ENCODE data around the gene SDS. TPM values are rescaled to one million over a fixed set of nuclear protein-coding genes. Genes with fewer than 3 reads are reported as not detected.

SDS gene
- polyA plus RNA-seq, 3 donors: 0.22 TPM; not detected in 2

- DNase-seq (ENCODE audit: low read depth in 3 of 3, low spot score in 2 of 3): no peak
Observed at GRCh38 chr12:113385282-113385882, 18.3 kb downstream of the SDS start.

GRCh38 chr12:113384778-113385177, 18.9 kb downstream of the SDS start:
- DNase-seq (ENCODE audit: low read depth in 3 of 3, low spot score in 2 of 3): no peak

DNA sequence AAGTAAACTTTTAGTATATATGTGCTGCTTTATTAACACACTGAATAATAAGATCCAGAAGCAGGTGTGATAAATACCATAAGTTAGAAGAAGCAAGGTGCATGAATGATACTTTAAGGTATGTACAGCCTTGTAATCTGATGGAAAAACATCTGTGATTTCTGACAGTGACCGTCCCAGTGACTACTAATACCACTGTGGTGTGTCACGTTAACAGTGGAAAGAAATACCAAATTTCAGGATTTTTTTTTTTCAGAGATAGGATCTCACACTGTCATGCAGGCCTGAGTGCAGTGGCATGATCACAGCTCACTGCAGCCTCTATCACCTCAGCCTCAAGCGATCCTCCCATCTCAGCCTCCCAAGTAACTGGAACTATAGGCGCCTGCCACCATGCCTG, 21.5 kb downstream of the SDS start:
- no peak for DNase-seq (ENCODE audit: low read depth in 3 of 3, low spot score in 2 of 3)

GRCh38 chr12:113381220-113381619, 22.5 kb downstream of the SDS start:
- DNase-seq (ENCODE audit: low read depth in 3 of 3, low spot score in 2 of 3): no peak

- DNase-seq (ENCODE audit: low read depth in 3 of 3, low spot score in 2 of 3): no peak
Observed at GRCh38 chr12:113378291-113378690, 25.4 kb downstream of the SDS start.

DNA sequence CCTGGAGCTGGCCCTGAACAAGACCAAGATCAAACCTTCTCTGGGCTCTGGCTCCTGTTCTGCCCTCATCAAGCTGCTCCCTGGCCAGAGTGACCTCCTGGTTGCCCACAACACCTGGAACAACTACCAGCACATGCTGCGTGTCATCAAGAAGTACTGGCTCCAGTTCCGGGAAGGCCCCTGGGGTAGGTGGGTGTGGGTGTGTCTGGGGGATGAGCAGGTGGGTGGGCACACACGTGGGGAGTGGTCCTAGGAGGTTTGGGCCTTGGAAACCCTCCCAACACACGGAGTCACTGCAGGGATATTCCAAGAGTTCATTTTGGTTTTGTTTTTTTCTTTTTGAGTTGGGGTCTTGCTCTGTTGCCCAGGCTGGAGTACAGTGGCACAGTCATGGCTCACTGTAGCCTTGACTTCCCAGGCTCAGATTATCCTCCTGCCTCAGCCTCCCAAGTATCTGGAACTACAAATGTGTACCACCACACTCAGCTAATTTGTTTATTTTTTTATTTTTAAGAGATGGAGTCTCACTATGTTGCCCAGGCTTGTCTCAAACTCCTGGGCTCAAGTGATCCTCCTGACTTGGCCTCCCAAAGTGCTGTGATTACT, 28.8 kb downstream of the SDS start:
- no peak for DNase-seq (ENCODE audit: low read depth in 3 of 3, low spot score in 2 of 3)

GRCh38 chr12:113373969-113374368, 29.7 kb downstream of the SDS start:
- no peak for DNase-seq (ENCODE audit: low read depth in 3 of 3, low spot score in 2 of 3)

DNA sequence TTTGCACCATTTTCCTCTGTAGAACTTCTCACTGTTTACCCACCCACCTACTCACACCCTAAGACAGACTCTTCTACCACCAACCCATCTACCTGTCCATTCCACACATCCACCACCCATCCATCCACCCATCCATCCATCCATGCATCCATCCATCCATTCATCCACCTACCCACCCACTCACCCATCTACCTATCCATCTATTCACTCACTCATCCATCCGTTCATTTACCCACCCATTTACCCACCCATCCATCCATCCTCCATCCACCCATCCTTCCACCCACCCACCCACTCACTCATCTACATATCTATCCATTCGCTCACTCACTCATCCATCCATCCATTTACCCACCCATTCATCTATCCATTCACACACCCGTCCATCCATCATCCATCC, 30.2 kb downstream of the SDS start:
- no peak for DNase-seq (ENCODE audit: low read depth in 3 of 3, low spot score in 2 of 3)

GRCh38 chr12:113372371-113372770, 31.3 kb downstream of the SDS start:
- no peak for DNase-seq (ENCODE audit: low read depth in 3 of 3, low spot score in 2 of 3)

- DNase-seq (ENCODE audit: low read depth in 3 of 3, low spot score in 2 of 3): no peak
Observed at GRCh38 chr12:113371808-113372207, 31.9 kb downstream of the SDS start.

DNA sequence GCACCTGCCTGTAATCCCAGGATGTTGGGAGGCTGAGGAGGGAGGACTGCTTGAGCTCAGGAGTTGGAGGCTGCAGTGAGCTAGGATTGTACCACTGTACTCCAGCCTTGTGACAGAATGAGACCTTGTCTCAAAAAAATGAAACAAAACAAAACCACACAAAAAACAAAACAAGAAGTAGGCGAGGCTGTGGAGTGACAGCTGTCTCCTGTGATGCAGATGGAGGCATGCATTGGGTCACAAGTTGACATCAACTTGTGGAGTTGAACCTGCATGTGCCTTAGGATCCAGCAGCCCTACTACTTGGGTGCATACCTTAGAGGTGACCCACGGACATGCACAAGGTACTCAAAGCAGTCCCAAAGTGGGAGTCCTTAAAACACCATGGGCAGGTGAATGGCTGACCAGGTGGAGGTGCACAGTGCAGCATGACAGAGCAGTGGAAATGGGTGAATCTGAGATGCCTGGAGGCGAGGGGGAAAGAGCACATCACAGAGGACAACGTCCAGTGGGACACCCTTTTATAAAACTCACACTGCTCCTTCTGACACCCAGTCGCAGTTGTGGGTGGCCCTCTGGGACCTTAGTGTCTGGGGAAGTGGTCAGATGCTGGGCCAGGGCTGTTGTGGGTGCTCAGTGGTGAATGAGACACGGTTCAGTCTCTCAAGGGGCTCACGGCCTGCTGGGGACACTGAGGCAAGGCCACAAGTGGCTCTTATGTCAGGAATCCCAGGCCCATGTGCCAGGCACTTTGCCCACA, 32.6 kb downstream of the SDS start:
- no peak for DNase-seq (ENCODE audit: low read depth in 3 of 3, low spot score in 2 of 3)

- DNase-seq (ENCODE audit: low read depth in 3 of 3, low spot score in 2 of 3): no peak
Observed at GRCh38 chr12:113369391-113369985, 34.2 kb downstream of the SDS start.

- DNase-seq (ENCODE audit: low read depth in 3 of 3, low spot score in 2 of 3): no peak
Observed at GRCh38 chr12:113368331-113368730, 35.4 kb downstream of the SDS start.

- no peak for DNase-seq (ENCODE audit: low read depth in 3 of 3, low spot score in 2 of 3)
Observed at GRCh38 chr12:113366827-113367226, 36.9 kb downstream of the SDS start.

DNA sequence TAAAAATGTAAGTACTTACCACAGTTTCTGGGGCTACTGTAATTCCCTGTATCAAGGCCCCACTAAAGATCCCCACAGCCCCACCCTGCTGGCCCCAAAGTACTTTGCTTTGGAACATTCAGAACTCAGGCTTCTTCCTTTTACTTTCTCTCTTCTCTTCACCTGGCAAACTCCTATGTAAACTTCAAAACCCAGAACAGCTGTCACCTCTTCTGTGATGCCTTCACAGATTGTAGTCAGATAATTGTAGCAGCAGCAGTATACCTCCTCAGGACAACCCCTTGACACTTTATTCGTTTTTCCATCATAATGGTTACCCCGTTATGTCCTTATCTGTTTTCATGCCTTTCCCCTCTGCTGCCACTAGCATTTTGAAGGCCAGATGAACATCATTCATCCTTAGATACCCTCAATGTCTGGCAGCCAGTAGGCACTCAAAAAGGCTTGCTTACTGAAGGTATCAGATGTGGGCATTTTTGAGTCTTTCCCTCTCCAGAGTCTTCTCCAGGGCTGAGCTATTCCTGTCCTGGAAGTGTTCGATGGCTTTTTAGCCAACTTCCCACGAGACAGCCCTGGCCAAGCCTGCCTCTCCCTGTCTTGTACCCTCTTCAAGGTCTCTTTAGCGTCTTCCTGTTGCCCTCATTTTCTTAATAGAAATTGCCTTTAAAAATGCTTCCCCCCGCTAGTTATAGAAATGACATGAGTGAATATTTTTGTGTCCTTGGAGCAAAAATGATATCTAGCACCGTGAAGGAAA, 37.9 kb downstream of the SDS start:
- no peak for DNase-seq (ENCODE audit: low read depth in 3 of 3, low spot score in 2 of 3)

DNA sequence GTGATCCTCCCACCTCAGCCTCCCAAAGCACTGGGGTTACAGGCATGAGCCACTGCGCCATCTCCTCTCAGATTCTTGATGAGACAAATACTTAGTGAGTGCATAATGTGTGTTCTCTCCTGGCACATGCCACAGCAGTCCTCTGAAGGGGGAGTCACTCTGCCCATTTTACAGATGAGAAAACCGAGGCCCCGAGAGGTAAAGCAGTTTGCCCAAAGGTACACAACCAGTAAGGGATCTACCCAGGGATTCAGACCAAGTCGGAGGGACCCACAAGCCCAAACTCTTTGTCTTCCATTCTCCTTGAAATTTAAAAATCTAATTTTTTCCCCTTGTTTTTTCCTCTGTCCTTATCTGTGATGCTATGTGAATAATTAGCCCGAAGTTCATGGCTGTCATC, 39.0 kb downstream of the SDS start:
- no peak for DNase-seq (ENCODE audit: low read depth in 3 of 3, low spot score in 2 of 3)

- no peak for DNase-seq (ENCODE audit: low read depth in 3 of 3, low spot score in 2 of 3)
Observed at GRCh38 chr12:113361574-113362370, 41.9 kb downstream of the SDS start.

GRCh38 chr12:113359939-113360748, 43.5 kb downstream of the SDS start:
- DNase-seq (ENCODE audit: low read depth in 3 of 3, low spot score in 2 of 3): no peak

All from right renal cortex interstitium (tissue), 3 donors.